Karpas-422 (cell line): ENCODE data around the gene MTMR2. TPM values are rescaled to one million over a fixed set of nuclear protein-coding genes. Genes with fewer than 3 reads are reported as not detected.

ENCODE experiments used
- DNase-seq: peaks from one replicate; pipeline ENCODE4 v3.0.0-alpha.2; 2015
- H2AFZ ChIP-seq: fragments of 200-600 bp; sonication (generic); 2 replicates; pipeline ENCODE4 v1.6.1; 2014; ENCODE audit warnings: antibody characterized with exemption, low read length, mixed read lengths
- H3K27ac ChIP-seq: fragments of 200-600 bp; sonication (generic); 2 replicates; pipeline ENCODE4 v1.5.1; 2014; ENCODE audit warnings: mild to moderate bottlenecking, low read length, moderate library complexity
- H3K27me3 ChIP-seq: fragments of 200-600 bp; sonication (generic); 2 replicates; pipeline ENCODE4 v1.6.1; 2014; ENCODE audit warnings: low read length, mixed read lengths
- H3K36me3 ChIP-seq: fragments of 200-600 bp; sonication (generic); 2 replicates; pipeline ENCODE4 v1.6.1; 2014; ENCODE audit warnings: low read length, mixed read lengths; ENCODE audit not compliant: insufficient read depth
- H3K4me1 ChIP-seq: fragments of 200-600 bp; sonication (generic); 2 replicates; pipeline ENCODE4 v1.6.1; 2014; ENCODE audit warnings: mild to moderate bottlenecking, low read length, mixed read lengths
- H3K4me2 ChIP-seq: fragments of 200-600 bp; sonication (generic); 2 replicates; pipeline ENCODE4 v1.6.1; 2014; ENCODE audit warnings: low read length, low read depth, mild to moderate bottlenecking; ENCODE audit not compliant: poor library complexity, severe bottlenecking
- H3K4me3 ChIP-seq: fragments of 200-600 bp; sonication (generic); 2 replicates; pipeline ENCODE4 v1.5.1; 2014; ENCODE audit warnings: mild to moderate bottlenecking, antibody characterized with exemption, low read length, mixed read lengths
- H3K79me2 ChIP-seq: fragments of 200-600 bp; sonication (generic); 2 replicates; pipeline ENCODE4 v1.6.1; 2014; ENCODE audit warnings: mild to moderate bottlenecking, low read length, mixed read lengths
- H3K9ac ChIP-seq: fragments of 200-600 bp; sonication (generic); 2 replicates; pipeline ENCODE4 v1.6.0; 2014; ENCODE audit warnings: low read length
- H3K9me2 ChIP-seq: fragments of 200-600 bp; sonication (generic), shearing (Covaris generic); replicated peaks from 2 replicates; pipeline ENCODE4 v1.6.0; 2014; ENCODE audit warnings: mild to moderate bottlenecking, low read length, moderate library complexity; ENCODE audit not compliant: insufficient read depth
- H3K9me3 ChIP-seq: fragments of 300-700, 200-600 bp; sonication (generic); 2 replicates; pipeline ENCODE4 v1.6.1; 2014; ENCODE audit warnings: low read length, mixed read lengths
- H4K20me1 ChIP-seq: fragments of 200-600 bp; sonication (generic); 2 replicates; pipeline ENCODE4 v1.6.1; 2014; ENCODE audit warnings: mild to moderate bottlenecking, antibody characterized with exemption, low read length, low read depth; ENCODE audit not compliant: insufficient read depth
- total RNA-seq: library from RNA; depleted of rRNA; stranded (reverse); fragments of >200 nt; shearing (Covaris generic); gene quantifications from 2 replicates; pipeline ENCODE4 v1.2.3, GENCODE V29; 2014; ENCODE audit warnings: low replicate concordance

Gene MTMR2
- total RNA-seq, 1 experiment from 2014 or later: 78.5 TPM

GRCh38 chr11:95908826-95909225 is 15.1 kb downstream of the MTMR2 start:
- Histone ChIP-seq H3K36me3 (no peaks in the 10 kb centered on the region; the same call in 1 of the 2 replicates), H3K4me2 (no peak overlapping the region), H3K27me3 (no peaks in the 10 kb centered on the region), H3K27ac (no peak overlapping the region), H3K9me2 (no peaks in the 10 kb centered on the region), H3K9ac (no peak overlapping the region), H2AFZ (no peak overlapping the region), H3K79me2 (peaks cover 94% of the 10 kb centered on the region), H3K4me3 (no peak overlapping the region), H3K9me3 (no peaks in the 10 kb centered on the region), H4K20me1 (no peaks in the 10 kb centered on the region), H3K4me1 (no peaks in the 10 kb centered on the region)
- no peak for DNase-seq

- Histone ChIP-seq H3K4me3 (no peak overlapping the region), H3K9me2 (no peaks in the 10 kb centered on the region), H3K36me3 (no peaks in the 10 kb centered on the region), H3K4me1 (no peaks in the 10 kb centered on the region), H3K27me3 (no peaks in the 10 kb centered on the region), H3K4me2 (no peak overlapping the region), H2AFZ (no peak overlapping the region), H3K9me3 (no peaks in the 10 kb centered on the region), H3K27ac (no peak overlapping the region), H3K9ac (no peak overlapping the region), H3K79me2 (peaks cover 95% of the 10 kb centered on the region), H4K20me1 (no peaks in the 10 kb centered on the region)
- no peak for DNase-seq
Observed at GRCh38 chr11:95907476-95907875, 16.4 kb downstream of the MTMR2 start.

- Histone ChIP-seq H2AFZ (no peak overlapping the region), H3K9me2 (no peaks in the 10 kb centered on the region), H3K4me2 (no peak overlapping the region), H3K4me3 (no peak overlapping the region), H3K27ac (no peak overlapping the region), H4K20me1 (no peaks in the 10 kb centered on the region), H3K4me1 (no peaks in the 10 kb centered on the region), H3K9me3 (no peaks in the 10 kb centered on the region), H3K36me3 (no peaks in the 10 kb centered on the region), H3K27me3 (no peaks in the 10 kb centered on the region), H3K9ac (no peak overlapping the region), H3K79me2 (peaks cover 100% of the 10 kb centered on the region)
- no peak for DNase-seq
Observed at GRCh38 chr11:95904009-95904650, 19.8 kb downstream of the MTMR2 start.

- H4K20me1 ChIP-seq: no peaks in the 10 kb centered on the region
- DNase-seq: no peak
- H3K4me3 ChIP-seq: no peak overlapping the region
- no peak overlapping the region for H3K4me2 ChIP-seq
- no peaks in the 10 kb centered on the region for H3K4me1 ChIP-seq
- H3K9me2 ChIP-seq: no peaks in the 10 kb centered on the region; the same call in 1 of the 2 replicates
- H3K27ac ChIP-seq: no peak overlapping the region
- H3K79me2 ChIP-seq: peaks cover 99% of the 10 kb centered on the region
- H3K9me3 ChIP-seq: no peaks in the 10 kb centered on the region
- no peaks in the 10 kb centered on the region for H3K36me3 ChIP-seq
- H3K9ac ChIP-seq: no peak overlapping the region
- no peak overlapping the region for H2AFZ ChIP-seq
- H3K27me3 ChIP-seq: no peaks in the 10 kb centered on the region
Observed at GRCh38 chr11:95898782-95899181, 25.1 kb downstream of the MTMR2 start.

GRCh38 chr11:95897731-95898130 is 26.2 kb downstream of the MTMR2 start:
- Histone ChIP-seq H2AFZ (no peak overlapping the region), H3K4me1 (no peaks in the 10 kb centered on the region), H3K27ac (no peak overlapping the region), H3K27me3 (no peaks in the 10 kb centered on the region), H3K9me2 (no peaks in the 10 kb centered on the region; the same call in 1 of the 2 replicates), H3K4me3 (no peak overlapping the region), H3K79me2 (peaks cover 99% of the 10 kb centered on the region), H3K9ac (no peak overlapping the region), H3K4me2 (no peak overlapping the region), H3K36me3 (no peaks in the 10 kb centered on the region), H4K20me1 (no peaks in the 10 kb centered on the region), H3K9me3 (no peaks in the 10 kb centered on the region)
- DNase-seq: no peak

- Histone ChIP-seq H3K27ac (no peak overlapping the region), H3K9ac (no peak overlapping the region), H4K20me1 (no peaks in the 10 kb centered on the region), H3K4me2 (no peak overlapping the region), H3K36me3 (no peaks in the 10 kb centered on the region), H3K4me1 (no peaks in the 10 kb centered on the region), H3K9me3 (no peaks in the 10 kb centered on the region), H3K79me2 (peaks cover 99% of the 10 kb centered on the region), H2AFZ (no peak overlapping the region), H3K4me3 (no peak overlapping the region), H3K9me2 (no peaks in the 10 kb centered on the region; the same call in 1 of the 2 replicates), H3K27me3 (no peaks in the 10 kb centered on the region)
- no peak for DNase-seq
Observed at GRCh38 chr11:95895815-95896214, 28.1 kb downstream of the MTMR2 start.

- H3K27me3 ChIP-seq: no peaks in the 10 kb centered on the region
- peaks cover 94% of the 10 kb centered on the region for H3K79me2 ChIP-seq
- no peak overlapping the region for H3K9ac ChIP-seq
- no peak overlapping the region for H3K4me3 ChIP-seq
- H4K20me1 ChIP-seq: no peaks in the 10 kb centered on the region
- H3K4me2 ChIP-seq: no peak overlapping the region
- H3K4me1 ChIP-seq: no peaks in the 10 kb centered on the region
- H3K36me3 ChIP-seq: no peaks in the 10 kb centered on the region
- no peaks in the 10 kb centered on the region for H3K9me3 ChIP-seq
- no peak overlapping the region for H3K27ac ChIP-seq
- DNase-seq: no peak
- no peaks in the 10 kb centered on the region; the same call in 1 of the 2 replicates for H3K9me2 ChIP-seq
- H2AFZ ChIP-seq: no peak overlapping the region
Observed at GRCh38 chr11:95892892-95893570, 30.9 kb downstream of the MTMR2 start.

- no peaks in the 10 kb centered on the region; the same call in 1 of the 2 replicates for H3K9me2 ChIP-seq
- no peaks in the 10 kb centered on the region for H3K4me1 ChIP-seq
- no peak overlapping the region for H3K4me3 ChIP-seq
- peaks cover 94% of the 10 kb centered on the region for H3K79me2 ChIP-seq
- no peak overlapping the region for H2AFZ ChIP-seq
- no peaks in the 10 kb centered on the region for H3K27me3 ChIP-seq
- H4K20me1 ChIP-seq: no peaks in the 10 kb centered on the region
- H3K4me2 ChIP-seq: no peak overlapping the region
- no peak for DNase-seq
- H3K36me3 ChIP-seq: peaks cover under 1% of the 10 kb centered on the region; the same call in 1 of the 2 replicates
- no peaks in the 10 kb centered on the region for H3K9me3 ChIP-seq
- H3K9ac ChIP-seq: no peak overlapping the region
- no peak overlapping the region for H3K27ac ChIP-seq
Observed at GRCh38 chr11:95892492-95892891, 31.4 kb downstream of the MTMR2 start.
